Measurements from ENCODE around the gene MAP1LC3A. TPM values are rescaled to one million over a fixed set of nuclear protein-coding genes. Genes with fewer than 3 reads are reported as not detected.

The MAP1LC3A gene
- total RNA-seq, 1 donor from 2014 or later: 5.5 TPM

GRCh38 chr20:34600892-34601653 lies 42.6 kb downstream of the MAP1LC3A start:
- DNase-seq (ENCODE audit: low spot score): no peak
- Histone ChIP-seq H3K4me2 (no peak overlapping the region), H3K79me2 (ENCODE audit: low read depth) (no peaks in the 10 kb centered on the region), H3K4me1 (no peaks in the 10 kb centered on the region), H3K4me3 (no peak overlapping the region), H3K9me3 (ENCODE audit: low read depth) (no peaks in the 10 kb centered on the region), H3K27me3 (no peaks in the 10 kb centered on the region), H2AFZ (replicated peaks) (no peak overlapping the region), H3K36me3 (no peaks in the 10 kb centered on the region), H3K27ac (no peak overlapping the region), H3K9ac (no peak overlapping the region), H3F3A (ENCODE audit: low read depth) (no peaks in the 10 kb centered on the region), H4K20me1 (ENCODE audit: low read depth) (no peaks in the 10 kb centered on the region)
- H3K4me3 Mint-ChIP-seq: no peak overlapping the region
- H3K27ac Mint-ChIP-seq: no peak overlapping the region
- H3K9me3 Mint-ChIP-seq: no peaks in the 10 kb centered on the region
- H3K36me3 Mint-ChIP-seq: no peaks in the 10 kb centered on the region
- TF ChIP-seq EZH2phosphoT487 (IDR thresholded peaks at IDR 0.05) (no peak), CTCF (IDR thresholded peaks at IDR 0.05) (no peak), EZH2 (IDR thresholded peaks at IDR 0.05) (no peak)
- H3K4me1 Mint-ChIP-seq: peaks cover 5% of the 10 kb centered on the region
- H3K27me3 Mint-ChIP-seq (ENCODE audit: insufficient read depth, low read depth): no peaks in the 10 kb centered on the region

- H3K4me2 ChIP-seq: no peak overlapping the region
- no peaks in the 10 kb centered on the region for H3K9me3 ChIP-seq (ENCODE audit: low read depth)
- TF ChIP-seq CTCF (IDR thresholded peaks at IDR 0.05) (no peak), EZH2phosphoT487 (IDR thresholded peaks at IDR 0.05) (no peak), EZH2 (IDR thresholded peaks at IDR 0.05) (no peak)
- no peaks in the 10 kb centered on the region for H3K4me1 ChIP-seq
- H3K27me3 Mint-ChIP-seq (ENCODE audit: insufficient read depth, low read depth): no peaks in the 10 kb centered on the region
- no peaks in the 10 kb centered on the region for H3K36me3 ChIP-seq
- H3K79me2 ChIP-seq (ENCODE audit: low read depth): no peaks in the 10 kb centered on the region
- H3K27ac Mint-ChIP-seq: no peak overlapping the region
- H3K9me3 Mint-ChIP-seq: no peaks in the 10 kb centered on the region
- H2AFZ ChIP-seq (replicated peaks): no peak overlapping the region
- no peaks in the 10 kb centered on the region for H3F3A ChIP-seq (ENCODE audit: low read depth)
- no peak for DNase-seq (ENCODE audit: low spot score)
- peaks cover 2% of the 10 kb centered on the region for H3K4me1 Mint-ChIP-seq
- no peaks in the 10 kb centered on the region for H4K20me1 ChIP-seq (ENCODE audit: low read depth)
- no peak overlapping the region for H3K4me3 Mint-ChIP-seq
- no peak overlapping the region for H3K4me3 ChIP-seq
- no peak overlapping the region for H3K27ac ChIP-seq
- H3K9ac ChIP-seq: no peak overlapping the region
- H3K27me3 ChIP-seq: no peaks in the 10 kb centered on the region
- peaks cover 5% of the 10 kb centered on the region for H3K36me3 Mint-ChIP-seq
These were observed 46.7 kb downstream of the MAP1LC3A start for GRCh38 chr20:34604980-34605788.

- H3K9me3 Mint-ChIP-seq: no peaks in the 10 kb centered on the region
- H3K79me2 ChIP-seq (ENCODE audit: low read depth): no peaks in the 10 kb centered on the region
- H3K4me1 Mint-ChIP-seq: peaks cover 2% of the 10 kb centered on the region
- TF ChIP-seq CTCF (IDR thresholded peaks at IDR 0.05) (no peak), EZH2phosphoT487 (IDR thresholded peaks at IDR 0.05) (no peak), EZH2 (IDR thresholded peaks at IDR 0.05) (no peak)
- H3K4me3 ChIP-seq: no peak overlapping the region
- no peak overlapping the region for H3K27ac Mint-ChIP-seq
- no peaks in the 10 kb centered on the region for H4K20me1 ChIP-seq (ENCODE audit: low read depth)
- no peak overlapping the region for H3K9ac ChIP-seq
- H3K36me3 Mint-ChIP-seq: peaks cover 6% of the 10 kb centered on the region
- H3F3A ChIP-seq (ENCODE audit: low read depth): no peaks in the 10 kb centered on the region
- H3K27ac ChIP-seq: no peak overlapping the region
- no peak overlapping the region for H2AFZ ChIP-seq (replicated peaks)
- no peaks in the 10 kb centered on the region for H3K27me3 ChIP-seq
- no peak for DNase-seq (ENCODE audit: low spot score)
- H3K27me3 Mint-ChIP-seq (ENCODE audit: insufficient read depth, low read depth): no peaks in the 10 kb centered on the region
- H3K4me1 ChIP-seq: no peaks in the 10 kb centered on the region
- no peaks in the 10 kb centered on the region for H3K36me3 ChIP-seq
- no peak overlapping the region for H3K4me3 Mint-ChIP-seq
- H3K4me2 ChIP-seq: no peak overlapping the region
- H3K9me3 ChIP-seq (ENCODE audit: low read depth): no peaks in the 10 kb centered on the region
These were observed 48.5 kb downstream of the MAP1LC3A start for GRCh38 chr20:34607066-34607465.

Small RNA genes lying within 50 kb of the gene (small RNA-seq; reads per million reads assigned to genes)
- gene RF00019: not detected

Other genes with a start within 250 kb of the MAP1LC3A start
- 47.4 and 55.2 TPM in 2 replicates for gene ITCH, start 195.4 kb upstream of the MAP1LC3A start, total RNA-seq (ENCODE audit: low replicate concordance)
- 73.1 and 106 TPM in 2 replicates for gene DYNLRB1, start 42.3 kb upstream of the MAP1LC3A start, total RNA-seq (ENCODE audit: low replicate concordance)
- gene PIGU, start 118.4 kb downstream of the MAP1LC3A start, total RNA-seq (ENCODE audit: low replicate concordance): 35.6 and 40.1 TPM in 2 replicates
- gene TP53INP2, start 145.6 kb downstream of the MAP1LC3A start, total RNA-seq (ENCODE audit: low replicate concordance): 1.1 TPM in 2 replicates

Measured in neural progenitor cell (in vitro differentiated cells).